Activated T-helper 9 cell treated with anti-CD3 and anti-CD28 coated beads, Interleukin-2, amount 50 U/mL, for 16 hours (primary cell): Measurements from ENCODE around the gene DNAJC16.
"Not testable (repeated sequence)": the region's sequence is repeated elsewhere in the genome, so short reads cannot be mapped to it uniquely, and the experiment has no call there.

Experiments
- DNase-seq: peaks from one replicate; pipeline ENCODE4 v3.0.0-alpha.2; 2020; ENCODE audit warnings: low read depth

Gene DNAJC16

DNA sequence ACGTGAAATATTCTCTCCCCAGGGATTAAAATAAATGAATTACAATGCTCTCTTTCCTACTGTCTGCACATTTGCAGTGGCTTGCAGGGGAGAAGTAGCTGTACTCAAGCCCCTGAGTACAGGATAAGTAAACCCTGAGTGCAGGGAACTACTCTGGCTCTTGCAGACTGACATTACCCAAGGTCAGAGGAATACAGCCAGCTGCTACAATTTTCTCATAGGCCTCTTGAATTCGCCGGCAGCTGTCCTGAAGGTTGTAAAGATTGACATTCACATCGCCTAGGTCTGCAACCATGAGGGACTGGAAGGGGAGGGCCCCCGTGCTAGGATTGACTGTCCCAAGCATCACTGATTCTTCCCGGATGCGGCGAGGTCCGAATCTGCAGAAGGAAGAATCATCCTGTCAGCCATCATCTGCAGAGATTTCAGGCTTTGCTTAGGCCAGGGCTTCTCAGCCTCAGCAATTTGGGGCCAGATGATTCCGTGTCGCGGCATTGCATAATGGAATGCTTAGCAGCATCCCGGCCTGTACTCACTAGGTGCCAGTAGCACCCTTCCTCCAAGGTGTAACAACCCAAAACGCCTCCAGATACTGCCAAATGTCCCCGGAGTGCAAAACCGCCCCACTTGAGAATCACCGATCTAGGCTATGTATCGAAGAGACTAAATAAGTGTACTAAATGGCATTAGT is 56.5 kb downstream of the DNAJC16 start:
- no peak for DNase-seq

- DNase-seq: peak; percentile 49
Observed at GRCh38 chr1:15584489-15585363, 58.1 kb downstream of the DNAJC16 start, which contains the start of gene AGMAT. Gene AGMAT (minus strand): TSS chr1:15585051. CDS start chr1:15584967, 84 bp downstream.

DNA sequence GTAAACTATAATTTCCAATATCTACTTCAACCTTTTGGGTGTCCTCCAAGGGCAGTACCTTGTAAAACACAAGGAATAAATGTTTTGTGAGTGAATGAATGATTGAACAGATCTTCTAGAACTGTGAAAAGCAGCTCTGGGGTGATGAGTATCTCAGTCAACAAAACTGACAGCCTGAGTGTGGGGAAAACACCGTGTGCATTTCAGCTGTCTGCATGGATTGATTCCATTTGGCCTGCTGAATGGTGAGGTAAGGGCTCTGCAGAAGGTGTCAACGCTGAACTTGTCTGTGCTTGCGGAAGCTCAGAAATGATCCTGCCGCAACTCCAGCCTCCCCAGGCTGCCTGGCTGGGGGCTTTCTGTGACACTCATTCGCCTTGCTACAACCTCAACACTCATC is 65.6 kb downstream of the DNAJC16 start:
- no peak for DNase-seq

GRCh38 chr1:15595809-15596617 is 69.4 kb downstream of the DNAJC16 start:
- no peak for DNase-seq

DNA sequence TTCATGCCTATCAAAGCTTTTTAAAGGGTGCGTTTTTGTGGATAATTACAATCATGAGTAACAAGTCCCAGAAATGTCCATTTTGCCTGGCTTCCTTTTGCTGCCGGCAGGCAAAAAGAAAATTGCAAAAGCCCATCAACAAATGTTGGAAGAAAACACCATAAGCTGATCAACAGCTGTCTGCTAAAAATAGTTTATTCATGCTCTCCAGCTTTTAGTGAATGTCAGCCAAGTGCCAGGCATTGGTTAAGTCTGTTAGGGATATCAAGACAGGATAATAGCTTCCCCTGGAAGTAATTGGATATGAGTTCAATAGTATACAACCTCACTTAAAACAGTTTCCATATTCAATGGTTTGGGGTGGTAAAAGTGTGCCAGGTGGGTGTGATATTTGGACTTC is 71.8 kb downstream of the DNAJC16 start:
- no peak for DNase-seq

DNA sequence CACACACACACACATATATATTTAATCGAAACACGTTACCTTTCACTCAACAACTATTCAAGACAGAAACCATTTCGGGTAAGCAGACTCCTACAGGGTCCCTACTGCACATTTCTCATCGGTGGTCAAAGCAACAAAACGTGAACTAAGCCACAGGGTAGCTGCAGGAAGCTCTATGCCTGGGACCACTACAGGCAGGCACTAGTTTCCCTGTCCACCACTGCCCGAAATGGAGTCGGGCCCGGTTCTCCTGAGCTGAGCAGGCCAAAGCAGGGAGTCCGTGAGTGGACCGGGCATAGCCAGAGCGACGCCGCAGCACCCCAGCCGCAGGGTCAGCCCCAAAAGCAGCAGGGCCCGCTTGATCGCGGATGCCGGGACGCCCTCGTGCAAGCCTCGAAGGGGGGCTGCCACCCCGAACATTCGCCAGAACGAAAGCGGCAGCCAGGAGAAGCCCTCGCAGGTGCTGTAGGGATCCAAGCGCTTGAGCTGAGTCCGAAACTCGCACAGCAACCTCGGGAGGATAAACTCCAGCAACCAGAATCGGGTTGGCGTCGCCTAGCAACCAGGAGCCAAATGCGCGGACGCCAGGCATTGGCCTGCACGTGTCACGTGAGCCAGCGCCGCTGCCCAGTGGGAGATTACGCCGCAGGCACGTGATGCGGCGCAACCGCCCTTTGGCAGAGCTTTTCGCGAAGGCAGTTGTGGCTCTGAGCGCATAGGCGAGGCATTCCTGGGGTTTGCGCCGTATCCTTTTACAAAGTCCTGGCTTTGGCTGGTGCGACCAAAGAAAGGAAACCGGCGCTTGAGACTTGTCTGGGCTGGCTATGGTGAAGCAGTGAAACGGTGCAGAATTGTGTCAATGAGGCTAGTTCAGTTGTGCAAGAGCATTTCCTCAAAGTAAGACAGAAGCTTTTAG is 76.7 kb downstream of the DNAJC16 start:
- peak; percentile 86 for DNase-seq

GRCh38 chr1:15603966-15604282 is 77.3 kb downstream of the DNAJC16 start:
- DNase-seq: not testable (repeated sequence)

GRCh38 chr1:15604400-15604799 is 77.8 kb downstream of the DNAJC16 start:
- not testable (repeated sequence) for DNase-seq

DNA sequence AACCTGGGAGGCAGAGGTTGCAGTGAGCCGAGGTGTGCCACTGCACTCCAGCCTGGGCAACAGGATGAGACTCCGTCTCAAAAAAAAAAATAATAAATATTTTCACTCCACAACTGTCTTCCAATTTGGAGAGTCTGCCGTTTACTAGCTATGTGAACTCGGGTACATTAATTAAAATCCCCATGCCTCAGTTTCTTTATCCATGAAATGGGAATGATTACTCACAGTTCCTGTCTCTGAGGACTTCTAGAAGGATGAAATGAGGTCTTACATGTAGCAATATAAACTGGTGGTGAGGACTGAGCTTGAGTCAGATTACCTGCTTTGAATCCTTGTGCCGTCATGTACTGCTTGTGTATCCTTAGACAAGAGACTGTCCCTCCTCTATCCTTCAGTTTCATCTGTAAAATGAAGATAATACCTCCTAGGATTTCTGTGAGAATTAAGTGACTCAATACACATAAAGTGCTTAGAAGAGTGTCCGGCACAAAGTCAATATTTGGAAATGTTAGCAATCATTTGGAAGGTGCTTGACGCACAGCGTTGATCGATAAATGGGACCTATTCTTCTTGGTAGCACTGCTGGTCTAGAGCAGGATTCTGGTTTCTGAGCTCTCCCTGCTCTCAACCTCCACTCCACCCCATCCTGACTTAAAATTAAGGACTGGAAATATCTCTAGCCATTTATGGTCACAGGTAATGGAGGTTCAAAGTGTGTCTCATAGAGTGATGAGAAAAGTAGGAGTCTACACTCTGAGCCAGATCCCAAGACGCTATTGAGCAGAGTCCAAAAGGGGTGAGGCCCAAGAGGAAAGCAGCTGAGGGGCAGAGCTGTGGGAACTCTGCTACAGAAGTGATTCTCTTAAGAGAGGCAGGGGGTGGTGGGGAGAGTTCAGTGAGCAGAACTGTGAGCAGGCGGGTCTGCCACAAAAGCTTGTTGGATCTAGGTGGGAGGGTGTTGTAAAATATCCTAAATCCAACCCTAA is 79.0 kb downstream of the DNAJC16 start:
- no peak for DNase-seq

DNA sequence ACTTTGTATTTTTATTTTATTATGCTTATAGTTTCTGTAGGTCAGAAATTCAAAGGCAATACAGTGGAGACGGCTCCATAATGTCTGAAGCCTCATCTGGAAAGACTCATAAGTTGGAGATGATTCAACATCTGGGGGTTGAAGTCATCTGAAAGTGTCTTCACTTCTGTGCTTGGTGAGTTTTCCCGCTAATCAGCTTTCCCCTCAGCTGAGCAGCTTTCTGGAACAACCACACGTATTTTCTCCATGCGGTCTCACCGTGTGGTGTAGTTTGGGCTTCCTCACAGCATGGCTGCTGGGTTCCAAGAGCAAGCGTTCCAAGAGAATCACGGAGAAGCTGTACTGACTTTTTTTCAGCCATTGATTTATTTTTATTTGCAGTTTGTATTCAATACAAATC is 83.0 kb downstream of the DNAJC16 start:
- DNase-seq: no peak

DNA sequence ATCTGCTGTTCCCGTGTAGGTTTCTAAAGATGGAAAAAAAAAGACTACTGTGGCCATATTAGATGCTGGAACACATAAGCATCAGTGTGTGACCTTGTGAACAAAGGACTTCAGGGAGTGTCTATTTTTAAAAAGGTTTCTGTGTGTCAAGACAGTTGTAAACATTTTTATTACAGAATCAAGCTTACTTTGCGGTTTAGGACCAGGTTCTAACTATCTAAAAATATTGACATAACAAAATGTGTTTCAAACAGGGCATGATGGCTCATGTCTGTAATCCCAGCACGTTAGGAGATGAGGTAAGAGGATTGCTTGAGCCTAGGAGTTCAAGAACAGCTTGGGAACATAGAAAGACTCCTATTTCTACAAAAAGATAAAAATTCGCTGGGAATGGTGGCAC is 83.5 kb downstream of the DNAJC16 start:
- DNase-seq: no peak

- DNase-seq: no peak
Observed at GRCh38 chr1:15616373-15617172, 89.9 kb downstream of the DNAJC16 start.

DNA sequence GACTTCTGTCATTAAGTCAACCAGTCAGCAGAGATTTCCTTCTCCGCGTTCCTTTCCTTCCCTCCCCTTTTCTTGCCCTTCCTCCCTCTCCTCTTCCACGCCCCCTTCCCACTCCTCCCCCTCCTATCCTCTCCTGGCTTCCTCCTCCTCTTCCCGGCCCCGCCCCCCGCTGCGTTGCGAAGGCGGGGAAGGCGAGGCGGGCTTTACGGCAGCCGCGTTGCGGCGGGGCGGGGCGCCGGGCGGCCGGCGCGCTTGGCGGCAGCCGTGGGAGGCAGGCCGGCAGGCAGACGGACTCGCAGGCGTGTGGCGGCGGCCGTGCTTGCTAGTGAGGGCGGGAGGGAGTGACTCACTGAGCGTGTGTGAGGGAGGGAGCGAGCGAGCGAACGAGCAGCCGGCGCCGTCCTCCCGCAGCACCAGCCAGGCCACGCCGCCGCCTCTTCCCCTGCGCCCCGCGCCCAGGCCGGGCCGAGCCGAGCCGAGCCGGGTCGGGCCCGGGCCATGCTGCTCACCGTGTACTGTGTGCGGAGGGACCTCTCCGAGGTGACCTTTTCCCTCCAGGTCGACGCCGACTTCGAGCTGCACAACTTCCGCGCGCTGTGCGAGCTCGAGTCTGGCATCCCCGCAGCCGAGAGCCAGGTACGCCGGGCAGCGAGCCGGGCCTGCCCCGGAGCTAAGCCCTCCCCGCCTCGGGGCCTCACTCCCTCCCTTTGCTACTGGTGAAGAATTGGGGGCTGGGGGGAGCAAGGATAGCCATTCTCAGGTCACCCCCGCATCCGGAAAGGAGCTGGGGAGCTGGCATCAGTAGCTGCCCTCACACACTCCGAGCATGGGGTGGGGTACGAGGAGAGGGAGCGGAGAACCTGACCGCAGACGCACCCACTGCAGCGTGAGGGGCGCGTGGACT is 90.8 kb downstream of the DNAJC16 start, which contains the start of gene DDI2:
TSS of gene DDI2 (plus strand) at position 286 of the 904 bp plus-strand sequence. CDS start at position 499, 213 bp downstream.
- DNase-seq: peak; percentile 92

DNA sequence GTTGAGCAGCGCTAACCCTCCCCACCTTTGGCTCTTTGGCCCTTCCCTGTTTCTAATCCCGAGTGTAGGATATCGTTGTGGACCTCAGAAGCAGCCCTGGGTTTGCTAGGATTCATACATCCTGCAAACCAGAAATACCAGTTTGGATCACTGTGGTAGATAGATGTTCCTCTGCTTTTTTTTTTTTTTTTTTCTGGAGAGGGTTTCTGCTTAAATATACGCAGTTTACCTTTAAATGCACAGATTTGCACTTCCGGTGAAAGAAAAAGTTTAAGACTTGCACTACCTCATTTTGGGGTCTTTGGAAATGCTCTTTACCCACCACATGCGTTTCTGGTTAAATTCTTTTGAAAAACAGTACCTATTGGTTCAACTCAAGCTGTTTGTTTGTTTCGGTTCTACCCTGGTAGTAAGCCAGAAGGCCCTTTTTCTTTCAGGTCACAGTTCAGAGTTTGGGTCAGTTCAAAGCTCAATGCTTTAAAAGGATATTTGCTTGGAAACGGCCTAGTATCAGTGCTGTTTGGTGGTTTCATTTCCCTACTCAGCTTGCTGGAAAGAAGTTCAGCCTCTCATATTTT is 91.5 kb downstream of the DNAJC16 start:
- no peak for DNase-seq

- no peak for DNase-seq
Observed at GRCh38 chr1:15618655-15619525, 92.2 kb downstream of the DNAJC16 start.

GRCh38 chr1:15620155-15620545 is 93.5 kb downstream of the DNAJC16 start:
- DNase-seq: no peak
